CD4-positive, alpha-beta T cell treated with Interleukin-6 for 4 hours (primary cell): ENCODE measurements around the gene PPP2CA.

ENCODE experiments used
- DNase-seq: peaks from one replicate; pipeline ENCODE4 v3.0.0-alpha.2; 2020; ENCODE audit warnings: mixed read lengths

Gene PPP2CA

DNA sequence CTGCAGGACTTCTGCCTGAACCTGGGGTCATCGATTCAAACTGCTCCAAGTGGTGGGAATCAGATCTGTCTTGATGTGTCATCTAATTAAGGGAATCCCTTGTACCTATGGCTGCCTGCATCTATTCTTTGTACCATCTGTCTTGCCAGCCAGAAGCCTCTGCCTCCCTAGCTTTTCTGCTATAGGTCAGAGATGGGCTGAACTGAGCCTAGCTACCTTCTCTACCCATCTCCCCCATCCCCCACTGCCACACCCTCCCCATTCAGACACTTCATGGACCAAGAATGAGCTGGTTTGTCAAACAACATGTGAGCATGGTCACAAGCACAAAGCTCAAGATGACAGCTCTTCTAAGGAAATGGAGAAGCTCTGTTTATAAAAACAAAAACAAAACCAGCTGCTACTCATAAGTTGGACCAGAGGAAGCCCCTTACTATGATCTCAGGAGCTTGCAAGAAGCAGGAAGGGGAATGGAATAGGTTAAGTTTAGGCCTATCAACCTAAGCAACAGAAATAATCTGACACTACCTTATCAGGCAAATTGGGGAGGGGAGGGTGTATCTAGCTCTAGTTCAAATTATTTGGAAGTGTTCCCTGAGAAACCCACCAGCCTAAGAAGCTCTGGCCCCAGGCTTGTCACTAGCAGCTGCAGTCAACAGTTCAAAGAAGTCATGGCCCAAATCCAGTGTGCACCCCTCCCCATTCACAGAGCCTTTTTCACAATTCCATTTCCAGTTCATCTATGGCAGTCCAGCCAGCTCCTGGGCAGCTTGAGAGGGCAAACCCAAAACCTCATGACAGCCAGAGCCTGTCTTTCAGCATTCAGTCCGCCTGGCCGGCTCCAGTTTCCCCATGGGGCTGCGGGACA, 79.0 kb downstream of the PPP2CA start:
- DNase-seq, result peak; percentile 25

DNA sequence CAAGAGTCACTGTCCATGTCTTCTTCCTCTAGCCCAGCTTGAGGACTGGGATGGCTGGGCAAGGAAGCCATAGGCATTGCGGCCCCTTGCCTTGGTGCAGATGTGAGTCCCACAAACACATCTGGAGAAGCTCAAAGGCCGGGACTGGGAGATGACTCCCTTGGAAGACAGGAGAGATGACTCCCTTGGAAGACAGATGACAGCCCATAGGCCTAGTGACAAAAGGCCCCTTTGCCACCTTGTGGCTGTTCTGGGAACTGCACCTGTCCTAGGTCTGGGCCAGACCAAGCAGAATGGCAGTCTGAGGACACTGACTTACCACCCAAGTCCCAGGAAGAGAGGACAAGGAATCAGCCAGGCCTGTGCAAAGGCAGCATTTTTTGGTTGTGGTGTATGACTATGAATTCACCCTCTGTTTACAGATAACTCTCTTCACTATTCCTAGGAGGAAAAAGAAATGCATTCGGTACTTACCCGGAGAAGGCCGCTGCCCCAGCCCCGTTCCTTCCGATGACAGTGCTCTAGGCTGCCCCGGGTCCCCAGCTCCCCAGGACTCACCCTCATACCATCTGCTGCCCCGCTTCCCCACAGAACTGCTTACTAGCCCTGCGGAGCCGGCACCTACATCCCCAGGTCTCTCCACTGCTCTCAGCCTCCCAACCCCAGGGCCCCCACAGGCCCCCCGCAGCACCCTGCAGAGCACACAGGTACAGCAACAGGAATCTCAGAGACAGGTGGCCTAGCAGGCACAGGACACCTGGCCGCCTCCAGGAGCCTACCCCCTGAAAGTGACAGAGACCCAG, 79.9 kb downstream of the PPP2CA start:
- peak; percentile 87 for DNase-seq

DNA sequence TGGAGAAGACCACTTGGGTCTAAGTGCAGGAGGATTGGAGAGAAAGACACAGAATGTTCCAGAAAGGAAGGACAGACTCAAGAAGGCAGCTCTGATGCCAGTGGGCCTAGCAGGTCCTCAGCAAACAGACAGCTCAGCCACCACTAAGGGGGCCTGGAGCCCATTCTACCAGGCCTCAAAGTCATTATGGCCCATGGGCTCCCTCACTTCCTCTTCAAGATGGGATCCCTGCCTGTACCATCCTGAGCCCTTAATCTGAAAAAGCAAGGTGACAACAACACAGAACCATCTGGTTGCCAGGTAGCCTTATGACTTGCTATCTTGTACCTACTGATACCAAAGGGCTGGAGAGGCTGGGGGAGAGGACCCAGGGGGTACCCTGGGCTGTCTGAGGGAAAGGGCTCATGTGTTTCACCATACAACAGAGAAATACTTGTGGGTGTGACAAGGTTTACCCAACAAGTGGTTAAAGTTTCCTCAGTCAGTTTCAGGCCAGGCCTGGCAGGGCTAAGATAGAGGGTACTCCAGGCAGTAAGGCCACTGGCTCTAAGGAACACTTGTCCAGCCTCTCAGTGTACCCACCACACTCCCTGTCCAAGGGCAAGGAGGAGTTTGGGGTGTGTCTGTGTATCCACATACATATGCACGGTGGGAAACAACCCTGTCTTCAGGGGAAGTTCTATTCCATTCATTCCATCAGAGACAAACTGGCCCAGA, 80.7 kb downstream of the PPP2CA start:
- DNase-seq, result peak; percentile 6
